K562 (cell line): ENCODE measurements around the gene ITPR1. TPM values are rescaled to one million over a fixed set of nuclear protein-coding genes. Genes with fewer than 3 reads are reported as not detected.

Experiments used
- TSHZ1 ChIP-seq: fragments of 250-450 bp; sonication (Bioruptor Pico); IDR thresholded peaks from 2 replicates; pipeline ENCODE4 v1.4.0; 2020; ENCODE audit warnings: mild to moderate bottlenecking, moderate library complexity
- ZNF197 ChIP-seq: fragments of 200-800 bp; sonication (Bioruptor generic); IDR thresholded peaks from 2 replicates; pipeline ENCODE4 v1.6.1; 2016; ENCODE audit warnings: low read depth, missing genetic modification characterization, missing compliant biosample characterization
- ZNF277 ChIP-seq: fragments of 250-450 bp; sonication (Bioruptor Pico); IDR thresholded peaks from 2 replicates; pipeline ENCODE4 v1.8.0; 2022; ENCODE audit warnings: inconsistent platforms, mild to moderate bottlenecking, moderate library complexity, borderline replicate concordance
- ZNF449 ChIP-seq: fragments of 250-450 bp; sonication (Bioruptor Pico); IDR thresholded peaks from 2 replicates; pipeline ENCODE4 v1.8.0; 2022; ENCODE audit warnings: moderate library complexity, mild to moderate bottlenecking, inconsistent platforms
- polyA plus RNA-seq, 8 experiments: library from polyadenylated mRNA; depleted of rRNA in 4 of 8; stranded (reverse) in 5 of 8; unstranded in 3 of 8; fragments of >200 nt; fragmentation: Nextera tagmentation in 2 of 8; fragmentation: Illumina TruSeq in 1 of 8; extraction: Ambion mirVana in 2 of 8; extraction: Trizol in 1 of 8; gene quantifications; 2 replicates each; pipeline versions ENCODE4 v1.2.1 to v1.2.3, GENCODE V29; 2011 to 2014; ENCODE audit warnings: inconsistent platforms in 1 of 8, missing spikeins in 1 of 8
- total RNA-seq, 7 experiments: library from RNA; depleted of rRNA in 6 of 7; stranded (reverse); fragments of >200 nt in 6 of 7; fragmentation: Illumina TruSeq in 2 of 7; extraction: Trizol in 2 of 7; gene quantifications; 2 replicates each; pipeline versions ENCODE4 v1.2.1 to v1.2.3, GENCODE V29; 2011 to 2021; ENCODE audit warnings: low replicate concordance in 1 of 7

Gene ITPR1
- total and polyA plus RNA-seq, 9 of the 15 experiments (the other 6 are each of a cell fraction or from before 2014, with no cell fraction given), result 22.4 to 40.0 (median 27.4) TPM

GRCh38 chr3:4703054-4703480, 209.9 kb downstream of the ITPR1 start (continued):
- no peak for TF ChIP-seq TSHZ1 (CRISPR knock-in tag)
- TF ChIP-seq ZNF277 (CRISPR knock-in tag), result no peak
- TF ChIP-seq ZNF197, result no peak
- TF ChIP-seq ZNF449, result no peak
- TF ChIP-seq, all 486 proteins: peak for 0
